Esophagus squamous epithelium (tissue), 5 donors: ENCODE measurements around the gene B3GNT2. TPM values are rescaled to one million over a fixed set of nuclear protein-coding genes. Genes with fewer than 3 reads are reported as not detected.
"Not testable (repeated sequence)": the region's sequence is repeated elsewhere in the genome, so short reads cannot be mapped to it uniquely, and the experiment has no call there.

ENCODE experiments used
- DNase-seq: peaks from one replicate; lab custom pipeline; 2025; lab: John Stamatoyannopoulos, UW
- H3K27ac ChIP-seq, 4 donors: fragments of 200-600 bp; sonication (generic); one replicate each; pipeline ENCODE4 v1.5.1; 2016 to 2019; ENCODE audit warnings: mild to moderate bottlenecking in 1 of 4
- H3K27me3 ChIP-seq, 4 donors: fragments of 200-600 bp; sonication (generic); 1 replicate in 3 of 4; 2 replicates in 1 of 4; pipeline versions ENCODE4 v1.5.1 to v1.6.0; 2017 to 2021; ENCODE audit warnings: antibody characterized with exemption in 1 of 4
- H3K36me3 ChIP-seq, 3 donors: fragments of 200-600 bp; sonication (generic); one replicate each; pipeline ENCODE4 v1.5.1; 2016 to 2019
- H3K4me1 ChIP-seq, 3 donors: fragments of 200-600 bp; sonication (generic); one replicate each; pipeline ENCODE4 v1.5.1; 2017 to 2019
- H3K4me3 ChIP-seq, 4 donors: fragments of 200-600 bp; sonication (generic); 1 replicate in 3 of 4; 2 replicates in 1 of 4; pipeline ENCODE4 v1.5.1; 2016 to 2019; ENCODE audit warnings: mild to moderate bottlenecking in 2 of 4, moderate library complexity in 1 of 4
- H3K9me3 ChIP-seq, 3 donors: fragments of 200-600 bp; sonication (generic); one replicate each; pipeline ENCODE4 v1.5.1; 2016 to 2019
- POLR2A ChIP-seq, 4 donors: fragments of 450-650 bp; IDR thresholded peaks; one replicate each; pipeline ENCODE4 v1.6.1; 2017; ENCODE audit warnings: antibody characterized with exemption in 4 of 4, mild to moderate bottlenecking in 4 of 4, moderate library complexity in 3 of 4
- WGBS, 2 donors: methylation state at CpG; one replicate each; pipeline ENCODE4 v1.1.5; 2018; 5-methylcytosine and 5-hydroxymethylcytosine counted together
- intact Hi-C: fragments of 100-400 bp; cut with DNase I; formaldehyde crosslinking; loops from one replicate; pipeline ENCODE4 v1.15.0; 2022
- total RNA-seq, 4 donors: library from RNA; depleted of rRNA; stranded (reverse); fragments of >200 nt; gene quantifications; one replicate each; pipeline ENCODE4 v1.1.0, GENCODE V29; 2016
- TF ChIP-seq, protein P1 (sequence below), 6 experiments: fragments of 450-650 bp in 4 of 6; fragments of 200-600 bp in 2 of 6; sonication (generic) in 2 of 6; IDR thresholded peaks; one replicate each; pipeline ENCODE4 v1.5.1; 2016 to 2019; ENCODE audit warnings: antibody characterized with exemption in 6 of 6, mild to moderate bottlenecking in 4 of 6, moderate library complexity in 4 of 6
- donor health status: DM: yes; HTN: yes; CAD: no.

B3GNT2 gene
- total RNA-seq, 4 donors from 2014 or later: 22.3 to 41.9 (median 33.5) TPM

DNA sequence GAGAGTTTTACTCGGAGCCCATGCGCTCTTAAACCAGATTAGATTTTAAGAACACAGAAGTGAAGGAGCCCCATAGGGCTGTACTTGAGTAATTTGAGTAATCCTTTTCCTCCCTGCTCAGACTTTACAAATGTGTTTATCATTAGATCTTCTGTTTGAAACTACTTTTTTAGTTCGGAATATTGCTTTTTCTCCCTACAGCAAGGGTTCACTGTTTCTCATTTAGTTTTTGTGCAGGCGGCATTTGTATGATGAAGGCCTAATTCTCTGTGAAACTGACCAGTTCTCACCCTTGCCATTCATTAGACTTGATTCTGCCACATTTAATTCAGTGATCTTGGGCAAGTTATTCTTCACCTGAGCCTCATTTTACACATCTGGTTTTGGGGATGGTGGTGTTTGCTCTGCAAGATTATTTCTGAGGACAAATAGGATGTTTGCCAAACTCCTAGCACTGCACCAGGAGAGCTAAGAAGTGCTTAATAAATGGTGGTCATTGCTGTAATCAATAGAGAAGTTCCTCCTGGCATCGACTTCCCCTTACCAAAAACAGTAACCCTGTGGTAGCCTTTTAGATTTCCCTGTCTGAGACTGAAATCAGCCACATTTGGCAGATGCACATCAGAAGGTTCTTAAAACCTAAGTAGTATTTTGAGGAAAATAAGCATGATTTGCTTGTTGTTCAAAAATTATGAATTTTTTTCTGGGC is 2.2 kb downstream of the B3GNT2 start:
- H3K36me3 ChIP-seq: no peaks in the 10 kb centered on the region
- H3K9me3 ChIP-seq: no peaks in the 10 kb centered on the region
- H3K4me1 ChIP-seq: peaks cover 8 to 70% (median 32%) of the 10 kb centered on the region in 3 donors
- DNase-seq: no peak
- intact Hi-C loops: no loop called here
- 29 to 32% methylated on average over 5 of the region's 5 CpGs for WGBS, 2 donors
- TF ChIP-seq POLR2A (IDR thresholded peaks at IDR 0.05): no peak
- TF ChIP-seq, protein P1, sequence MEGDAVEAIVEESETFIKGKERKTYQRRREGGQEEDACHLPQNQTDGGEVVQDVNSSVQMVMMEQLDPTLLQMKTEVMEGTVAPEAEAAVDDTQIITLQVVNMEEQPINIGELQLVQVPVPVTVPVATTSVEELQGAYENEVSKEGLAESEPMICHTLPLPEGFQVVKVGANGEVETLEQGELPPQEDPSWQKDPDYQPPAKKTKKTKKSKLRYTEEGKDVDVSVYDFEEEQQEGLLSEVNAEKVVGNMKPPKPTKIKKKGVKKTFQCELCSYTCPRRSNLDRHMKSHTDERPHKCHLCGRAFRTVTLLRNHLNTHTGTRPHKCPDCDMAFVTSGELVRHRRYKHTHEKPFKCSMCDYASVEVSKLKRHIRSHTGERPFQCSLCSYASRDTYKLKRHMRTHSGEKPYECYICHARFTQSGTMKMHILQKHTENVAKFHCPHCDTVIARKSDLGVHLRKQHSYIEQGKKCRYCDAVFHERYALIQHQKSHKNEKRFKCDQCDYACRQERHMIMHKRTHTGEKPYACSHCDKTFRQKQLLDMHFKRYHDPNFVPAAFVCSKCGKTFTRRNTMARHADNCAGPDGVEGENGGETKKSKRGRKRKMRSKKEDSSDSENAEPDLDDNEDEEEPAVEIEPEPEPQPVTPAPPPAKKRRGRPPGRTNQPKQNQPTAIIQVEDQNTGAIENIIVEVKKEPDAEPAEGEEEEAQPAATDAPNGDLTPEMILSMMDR (IDR thresholded peaks at IDR 0.05): no peak
- H3K4me3 ChIP-seq: peak overlapping the region; percentile 71 to 98 (median 92)
- peak overlapping the region; percentile 97 to 99 (median 98) for H3K27ac ChIP-seq
- no peaks in the 10 kb centered on the region for H3K27me3 ChIP-seq

DNA sequence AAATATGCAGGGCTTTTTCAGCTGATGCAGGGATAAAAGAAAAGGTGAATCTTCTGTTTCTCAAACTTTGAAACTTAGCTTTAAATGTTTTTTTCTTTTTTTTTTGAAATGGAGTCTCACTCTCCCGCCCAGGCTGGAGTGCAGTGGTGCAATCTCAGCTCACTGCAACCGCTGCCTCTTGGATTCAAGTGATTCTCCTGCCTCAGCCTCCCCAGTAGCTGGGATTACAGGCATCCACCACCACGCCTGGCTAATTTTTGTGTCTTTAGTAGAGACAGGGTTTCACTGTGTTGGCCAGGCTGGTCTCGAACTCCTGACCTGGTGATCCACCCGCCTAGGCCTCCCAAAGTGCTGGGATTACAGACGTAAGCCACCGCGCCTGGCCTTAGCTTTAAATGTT is 2.9 kb downstream of the B3GNT2 start:
- H3K9me3 ChIP-seq, H3K4me3 ChIP-seq, DNase-seq, intact Hi-C loops, H3K27ac ChIP-seq, H3K36me3 ChIP-seq, H3K27me3 ChIP-seq: not testable (repeated sequence)
- H3K4me1 ChIP-seq: peaks cover 8 to 78% (median 32%) of the 10 kb centered on the region in 3 donors
- WGBS, 2 donors: 89 to 93% methylated on average over 6 to 8 of the region's 8 CpGs

DNA sequence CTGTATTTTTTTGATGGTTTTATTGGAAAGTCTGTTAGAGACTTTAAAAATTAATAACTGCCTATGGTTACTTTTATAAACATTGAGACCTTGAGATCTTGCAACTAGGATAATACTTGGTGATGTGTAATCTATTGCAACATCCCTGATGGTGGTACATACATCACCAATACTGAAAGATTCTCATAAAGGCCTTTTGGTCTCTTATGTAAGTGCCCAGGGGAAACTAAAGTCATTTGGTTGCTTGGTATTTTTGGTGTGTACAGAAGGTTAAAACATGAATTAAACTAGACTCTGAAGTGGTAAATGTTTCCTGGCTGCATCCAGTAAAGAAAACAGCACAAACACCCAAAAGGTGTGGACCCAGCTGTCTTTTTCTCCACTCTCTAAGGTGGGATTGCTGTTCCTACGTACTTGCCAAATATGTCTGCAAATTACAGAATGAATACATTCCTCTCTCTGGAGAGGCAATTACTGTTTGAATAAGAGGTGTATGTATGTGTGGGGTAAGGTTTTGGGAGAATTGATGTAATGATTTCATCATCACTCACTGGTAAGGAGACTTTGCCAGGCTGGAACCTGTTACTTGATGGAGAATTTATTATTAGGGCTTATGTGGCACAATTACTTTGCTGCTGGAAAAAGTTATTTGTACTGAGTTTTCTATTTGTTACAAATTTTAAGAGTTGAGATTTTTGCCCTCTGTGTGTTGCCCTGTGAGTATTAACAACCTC is 3.6 kb downstream of the B3GNT2 start:
- intact Hi-C loops: no loop called here
- Histone ChIP-seq H3K27me3 (no peaks in the 10 kb centered on the region), H3K4me3 (no peak overlapping the region), H3K36me3 (no peaks in the 10 kb centered on the region), H3K4me1 (peaks cover 8 to 80% (median 32%) of the 10 kb centered on the region in 3 donors), H3K9me3 (no peaks in the 10 kb centered on the region), H3K27ac (no peak overlapping the region)
- no peak for TF ChIP-seq POLR2A (IDR thresholded peaks at IDR 0.05)
- no peak for DNase-seq
- WGBS, 2 donors: 33 to 47% methylated on average over 1 of the region's 1 CpG

DNA sequence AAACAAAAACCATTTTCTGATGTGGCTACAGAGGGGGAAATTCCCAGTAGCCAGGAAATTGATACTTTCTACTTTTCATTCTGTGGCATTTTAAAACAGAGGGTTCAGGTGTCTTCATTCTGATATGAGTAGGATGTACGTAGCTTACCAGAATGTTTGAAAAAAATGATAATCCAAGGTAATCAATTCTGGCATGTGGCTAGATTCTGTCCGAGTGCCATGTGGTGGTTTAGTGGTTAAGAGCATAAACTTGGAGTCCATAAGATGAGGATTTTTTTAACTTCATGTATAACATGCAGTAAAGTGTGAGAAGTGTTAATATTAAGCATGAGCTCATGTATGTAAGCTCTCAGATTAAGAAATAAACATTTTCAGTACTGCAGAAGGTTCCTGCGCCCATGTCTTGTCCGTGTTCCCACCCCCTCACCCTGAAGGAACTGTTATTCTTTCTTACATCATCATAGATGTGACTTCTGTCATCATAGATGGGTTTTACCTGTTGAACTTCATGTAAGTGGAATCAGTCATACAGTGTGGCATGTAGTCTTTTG is 4.5 kb downstream of the B3GNT2 start:
- no peaks in the 10 kb centered on the region for H3K9me3 ChIP-seq
- no peak for DNase-seq
- no peaks in the 10 kb centered on the region for H3K27me3 ChIP-seq
- peaks cover under 1 to 80% (median 27%) of the 10 kb centered on the region in 3 donors for H3K4me1 ChIP-seq
- WGBS, 2 donors: 59 to 65% methylated on average over 4 of the region's 4 CpGs
- TF ChIP-seq, protein P1 (IDR thresholded peaks at IDR 0.05): no peak
- no peak for TF ChIP-seq POLR2A (IDR thresholded peaks at IDR 0.05)
- H3K4me3 ChIP-seq: no peak overlapping the region
- no peak overlapping the region for H3K27ac ChIP-seq
- intact Hi-C loops: no loop called here
- H3K36me3 ChIP-seq: no peaks in the 10 kb centered on the region

- DNase-seq: no peak
- intact Hi-C loops: no loop called here
- Histone ChIP-seq H3K9me3 (no peaks in the 10 kb centered on the region), H3K27me3 (no peaks in the 10 kb centered on the region), H3K27ac (no peak overlapping the region), H3K4me3 (no peak overlapping the region), H3K4me1 (peaks cover 0 to 82% (median 31%) of the 10 kb centered on the region in 3 donors), H3K36me3 (no peaks in the 10 kb centered on the region)
- 75 to 81% methylated on average over 3 of the region's 3 CpGs for WGBS, 2 donors
- TF ChIP-seq, protein P1 (IDR thresholded peaks at IDR 0.05): no peak
- no peak for TF ChIP-seq POLR2A (IDR thresholded peaks at IDR 0.05)
Measured at GRCh38 chr2:62200868-62201267, 5.0 kb downstream of the B3GNT2 start.

GRCh38 chr2:62201307-62201706 is 5.4 kb downstream of the B3GNT2 start:
- 68 to 78% methylated on average over 2 of the region's 2 CpGs for WGBS, 2 donors
- TF ChIP-seq, protein P1 (IDR thresholded peaks at IDR 0.05): no peak
- TF ChIP-seq POLR2A (IDR thresholded peaks at IDR 0.05): no peak
- no peak for DNase-seq

More at GRCh38 chr2:62201307-62201706, 5.4 kb downstream of the B3GNT2 start:
- intact Hi-C loops: no loop called here
- no peaks in the 10 kb centered on the region for H3K36me3 ChIP-seq
- H3K27me3 ChIP-seq: no peaks in the 10 kb centered on the region
- H3K9me3 ChIP-seq: no peaks in the 10 kb centered on the region
- H3K4me3 ChIP-seq: no peak overlapping the region
- H3K27ac ChIP-seq: no peak overlapping the region
- H3K4me1 ChIP-seq: peaks cover 0 to 87% (median 32%) of the 10 kb centered on the region in 3 donors
